ENCODE data around the gene FAU. TPM values are rescaled to one million over a fixed set of nuclear protein-coding genes. Genes with fewer than 3 reads are reported as not detected.

Gene FAU
- total RNA-seq, 4 donors from 2014 or later = 524 to 2,189 (median 600) TPM

GRCh38 chr11:65165410-65166317, 43.7 kb upstream of the FAU start:
- Histone ChIP-seq H3K9me3 (no peaks in the 10 kb centered on the region), H3K27ac (no peak overlapping the region), H3K4me3 (replicated peaks in 1 of 3) (no peak overlapping the region), H3K4me1 (no peaks in the 10 kb centered on the region), H3K36me3 (no peaks in the 10 kb centered on the region), H3K27me3 (no peaks in the 10 kb centered on the region)
- DNase-seq = no peak
- intact Hi-C loops (cut with DNase I) = no loop called here
- 49 to 60% methylated on average over 31 of the region's 31 CpGs for WGBS, 2 donors
- TF ChIP-seq CTCF (IDR thresholded peaks at IDR 0.05) = no peak
- TF ChIP-seq POLR2A (IDR thresholded peaks at IDR 0.05) = no peak

GRCh38 chr11:65163684-65164083, 41.8 kb upstream of the FAU start:
- no peak for DNase-seq
- Histone ChIP-seq H3K4me1 (no peaks in the 10 kb centered on the region), H3K9me3 (no peaks in the 10 kb centered on the region), H3K27me3 (no peaks in the 10 kb centered on the region), H3K36me3 (no peaks in the 10 kb centered on the region), H3K27ac (no peak overlapping the region), H3K4me3 (replicated peaks in 1 of 3) (no peak overlapping the region)
- whole genome bisulfite sequencing, 2 donors = 79 to 89% methylated on average over 2 of the region's 2 CpGs
- intact Hi-C loops (cut with DNase I) = no loop called here
- no peak for TF ChIP-seq POLR2A (IDR thresholded peaks at IDR 0.05)
- TF ChIP-seq CTCF (IDR thresholded peaks at IDR 0.05) = no peak

GRCh38 chr11:65160643-65161042, 38.7 kb upstream of the FAU start:
- DNase-seq = no peak
- no peaks in the 10 kb centered on the region for H3K9me3 ChIP-seq
- H3K36me3 ChIP-seq = no peaks in the 10 kb centered on the region
- H3K4me3 ChIP-seq (replicated peaks in 1 of 3) = no peak overlapping the region
- H3K27ac ChIP-seq = no peak overlapping the region
- H3K27me3 ChIP-seq = no peaks in the 10 kb centered on the region
- intact Hi-C loops (cut with DNase I) = no loop called here
- no peaks in the 10 kb centered on the region for H3K4me1 ChIP-seq
- WGBS, 2 donors = 80 to 82% methylated on average over 3 of the region's 3 CpGs
- TF ChIP-seq CTCF (IDR thresholded peaks at IDR 0.05) (no peak), POLR2A (IDR thresholded peaks at IDR 0.05) (no peak)

- Histone ChIP-seq H3K4me3 (replicated peaks in 1 of 3) (no peak overlapping the region), H3K4me1 (no peaks in the 10 kb centered on the region), H3K36me3 (no peaks in the 10 kb centered on the region), H3K27me3 (no peaks in the 10 kb centered on the region), H3K9me3 (no peaks in the 10 kb centered on the region), H3K27ac (no peak overlapping the region)
- TF ChIP-seq POLR2A (IDR thresholded peaks at IDR 0.05) (no peak), CTCF (IDR thresholded peaks at IDR 0.05) (no peak)
- DNase-seq = no peak
- intact Hi-C loops (cut with DNase I) = no loop called here
- 75 to 78% methylated on average over 5 of the region's 5 CpGs for WGBS, 2 donors
Measured at GRCh38 chr11:65159012-65159411, 37.1 kb upstream of the FAU start.

GRCh38 chr11:65157336-65157735, 35.4 kb upstream of the FAU start:
- DNase-seq = no peak
- TF ChIP-seq CTCF (IDR thresholded peaks at IDR 0.05) (no peak), POLR2A (IDR thresholded peaks at IDR 0.05) (no peak)
- no peaks in the 10 kb centered on the region for H3K4me1 ChIP-seq
- no peak overlapping the region for H3K27ac ChIP-seq
- H3K9me3 ChIP-seq = no peaks in the 10 kb centered on the region
- no peaks in the 10 kb centered on the region for H3K36me3 ChIP-seq
- 82 to 83% methylated on average over 3 of the region's 3 CpGs for WGBS, 2 donors
- no peak overlapping the region for H3K4me3 ChIP-seq (replicated peaks in 1 of 3)
- intact Hi-C loops (cut with DNase I) = no loop called here
- H3K27me3 ChIP-seq = no peaks in the 10 kb centered on the region

Measured in thyroid gland (tissue), 4 donors.